Stimulated activated CD4-positive, alpha-beta T cell treated with anti-CD3 and anti-CD28 coated beads, Interleukin-2, amount 100 ng/mL, for 4 hours (primary cell): ENCODE results near the gene TSC22D1.
"Not testable (repeated sequence)": the region's sequence is repeated elsewhere in the genome, so short reads cannot be mapped to it uniquely, and the experiment has no call there.

Experiments used
- DNase-seq: peaks from one replicate; pipeline ENCODE4 v3.0.0-alpha.2; 2020; ENCODE audit warnings: low read depth

The TSC22D1 gene

DNA sequence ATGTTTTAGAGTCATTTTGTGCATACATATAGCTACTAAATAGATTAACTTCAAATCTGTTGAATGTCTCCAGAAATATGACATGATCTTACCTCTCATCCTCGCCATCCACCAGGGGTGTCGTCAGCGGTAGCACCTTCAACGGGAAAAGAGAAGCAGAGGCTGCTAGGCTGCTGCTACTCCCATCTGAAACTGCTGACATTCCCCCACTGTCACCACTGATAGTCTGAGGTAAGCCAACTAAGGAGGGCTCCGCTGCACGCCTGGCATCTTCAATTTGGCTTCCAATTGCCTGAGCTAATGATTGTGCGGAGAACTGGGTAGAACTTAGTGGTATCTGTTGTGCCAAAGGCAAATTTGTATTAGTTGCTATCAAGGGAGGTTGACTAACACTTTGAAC is 3.1 kb downstream of the TSC22D1 start:
- DNase-seq, result no peak

GRCh38 chr13:44566601-44567000 is 9.5 kb downstream of the TSC22D1 start:
- DNase-seq, result no peak

GRCh38 chr13:44565881-44566280 is 10.2 kb downstream of the TSC22D1 start:
- DNase-seq, result no peak

DNA sequence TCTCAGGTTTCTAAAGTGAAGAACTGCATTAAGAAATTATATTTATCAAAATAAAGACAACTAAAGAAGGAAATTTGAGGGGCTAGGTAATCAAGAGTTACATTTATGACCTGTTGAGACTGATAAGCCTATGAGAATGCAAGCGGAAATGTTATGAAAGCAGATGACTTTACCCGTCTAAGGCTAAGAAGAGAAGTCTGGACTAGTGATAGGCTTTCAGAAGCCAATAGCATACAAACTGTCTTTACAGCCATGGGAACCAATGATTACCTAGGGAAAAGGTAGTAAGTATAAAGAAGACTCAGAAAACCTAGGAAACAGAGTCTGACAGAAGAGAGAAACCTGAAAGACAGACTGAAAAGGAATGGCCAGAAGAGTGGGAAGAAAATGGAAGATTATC is 11.2 kb downstream of the TSC22D1 start:
- DNase-seq, result no peak

DNA sequence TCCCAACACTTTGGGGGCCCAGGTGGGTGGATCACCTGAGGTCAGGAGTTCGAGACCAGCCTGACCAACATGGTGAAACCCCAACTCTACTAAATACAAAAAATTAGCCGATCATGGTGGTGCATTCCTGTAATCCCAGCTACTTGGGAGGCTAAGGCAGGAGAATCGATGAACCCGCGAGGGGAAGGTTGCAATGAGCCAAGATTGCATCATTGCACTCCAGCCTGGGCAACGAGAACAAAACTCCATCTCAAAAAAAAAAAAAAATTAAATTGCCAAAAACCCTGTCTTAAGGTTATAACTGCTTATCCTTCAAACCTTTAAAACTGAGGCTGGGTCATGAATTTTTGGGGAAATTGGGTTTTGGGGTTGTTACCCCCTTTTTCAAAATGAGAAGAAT is 13.3 kb downstream of the TSC22D1 start:
- DNase-seq, result not testable (repeated sequence)

DNA sequence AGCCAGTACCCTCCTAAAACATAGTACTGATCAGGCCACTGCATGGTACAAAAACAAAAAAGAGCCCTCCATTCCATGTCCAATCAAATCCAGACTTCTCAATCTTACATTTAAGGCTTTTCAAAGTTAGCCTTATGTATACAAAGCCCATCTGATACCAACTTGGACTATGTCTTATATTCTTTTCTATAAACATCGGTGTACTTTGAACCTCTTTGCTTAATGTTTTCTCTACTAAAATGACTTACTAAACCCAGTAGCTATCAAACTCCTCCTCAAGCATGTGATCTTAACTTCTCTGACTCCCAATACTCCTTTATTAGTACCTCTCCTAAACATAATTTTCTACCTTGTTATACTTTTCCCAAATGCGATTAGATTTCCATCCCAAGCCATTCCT is 14.8 kb downstream of the TSC22D1 start:
- DNase-seq, result no peak

GRCh38 chr13:44557986-44558385 is 18.1 kb downstream of the TSC22D1 start:
- DNase-seq, result no peak

GRCh38 chr13:44555207-44555606 is 20.9 kb downstream of the TSC22D1 start:
- DNase-seq, result no peak

DNA sequence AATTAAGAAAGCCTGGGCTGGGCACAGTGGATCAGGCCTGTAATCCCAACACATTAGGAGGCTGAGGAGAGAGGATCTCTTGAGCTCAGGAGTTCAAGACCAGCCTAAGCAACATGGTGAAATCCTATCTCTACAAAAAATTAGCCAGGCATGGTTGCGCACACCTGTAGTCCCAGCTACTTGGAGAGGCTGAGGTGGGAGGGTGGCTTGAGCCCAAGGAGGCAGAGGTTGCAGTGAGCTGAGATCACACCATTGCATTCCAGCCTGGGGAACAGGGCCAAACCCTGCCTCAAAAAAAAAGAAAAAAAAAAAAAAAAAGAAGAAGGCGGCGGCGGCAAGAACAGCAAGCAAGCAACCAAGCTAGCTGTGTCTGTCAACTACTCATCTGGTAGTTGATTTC is 26.7 kb downstream of the TSC22D1 start:
- no peak for DNase-seq

GRCh38 chr13:44546164-44546563 is 30.0 kb downstream of the TSC22D1 start:
- no peak for DNase-seq

DNA sequence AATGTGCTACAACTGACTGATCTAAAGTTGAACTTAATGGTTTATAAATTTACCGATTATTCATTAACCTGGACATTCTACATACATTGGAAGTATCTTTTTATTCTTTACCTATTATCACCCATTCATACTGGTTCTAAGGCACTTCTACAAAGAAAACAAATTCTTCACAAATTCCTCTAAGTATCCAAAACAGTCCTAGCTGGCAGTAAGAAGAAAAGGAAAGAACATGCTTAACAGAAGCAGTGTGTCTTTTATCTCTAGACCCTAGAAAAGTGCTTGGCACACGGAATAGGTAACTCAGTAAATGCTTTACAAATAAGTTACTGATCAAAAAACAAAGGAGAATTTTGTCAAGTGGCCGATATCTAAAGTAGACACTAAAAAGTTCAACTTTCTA is 32.8 kb downstream of the TSC22D1 start:
- no peak for DNase-seq

DNA sequence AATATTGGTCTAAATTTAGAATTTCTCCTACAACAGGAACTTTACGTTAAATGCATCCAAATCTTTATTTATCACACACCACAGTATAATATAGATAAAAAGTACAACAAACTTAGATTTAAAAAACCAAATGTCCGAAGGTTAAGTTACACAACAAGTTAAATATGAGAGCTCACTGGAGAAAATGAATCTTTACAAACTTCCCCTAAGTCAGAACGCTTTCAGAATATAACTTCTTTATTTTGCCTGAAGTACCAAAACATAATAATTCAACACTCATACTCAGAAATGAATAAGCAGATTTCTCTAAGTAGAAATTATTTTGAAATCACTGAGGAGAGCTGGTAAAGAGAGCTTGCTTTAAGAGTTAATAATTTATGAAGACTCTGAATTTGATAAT is 33.8 kb downstream of the TSC22D1 start:
- no peak for DNase-seq

DNA sequence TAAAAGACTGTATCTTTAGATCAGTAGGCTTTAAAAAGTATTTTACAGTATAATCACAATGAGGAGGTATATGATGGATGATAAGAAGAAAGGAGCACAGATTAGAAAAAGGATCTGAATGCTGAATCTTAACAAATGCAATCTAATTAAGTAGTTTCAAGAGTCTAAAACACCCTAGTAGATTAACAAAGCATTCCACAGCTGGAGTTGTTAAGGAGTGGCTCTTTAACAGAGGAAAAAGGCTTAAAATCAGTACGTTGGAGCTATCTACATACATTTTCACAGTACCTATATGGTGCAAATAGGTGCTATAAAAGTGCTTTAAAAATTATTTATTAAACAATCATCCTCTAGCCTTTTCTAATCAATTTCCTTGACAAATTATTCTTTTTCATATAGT is 34.5 kb downstream of the TSC22D1 start:
- no peak for DNase-seq

GRCh38 chr13:44540761-44541434 is 35.2 kb downstream of the TSC22D1 start:
- no peak for DNase-seq

DNA sequence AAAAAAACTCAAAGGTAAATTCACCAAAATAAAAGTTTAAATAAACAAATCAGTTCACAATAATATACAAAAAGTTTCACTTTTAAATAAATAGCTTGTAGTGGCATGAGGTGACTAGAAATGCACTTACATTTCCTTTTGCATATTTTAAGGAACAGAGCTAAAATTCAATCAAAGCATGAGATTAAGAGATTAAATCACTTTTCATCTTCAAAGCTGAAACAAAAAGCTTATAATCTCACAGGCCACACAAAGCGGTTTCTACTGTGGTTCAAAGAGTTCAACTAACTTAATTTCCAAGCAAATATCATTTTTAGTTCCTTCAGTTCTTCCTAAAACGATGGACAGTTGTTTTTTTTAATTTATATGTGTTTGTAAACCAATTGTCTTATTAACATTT is 38.9 kb downstream of the TSC22D1 start:
- no peak for DNase-seq

DNA sequence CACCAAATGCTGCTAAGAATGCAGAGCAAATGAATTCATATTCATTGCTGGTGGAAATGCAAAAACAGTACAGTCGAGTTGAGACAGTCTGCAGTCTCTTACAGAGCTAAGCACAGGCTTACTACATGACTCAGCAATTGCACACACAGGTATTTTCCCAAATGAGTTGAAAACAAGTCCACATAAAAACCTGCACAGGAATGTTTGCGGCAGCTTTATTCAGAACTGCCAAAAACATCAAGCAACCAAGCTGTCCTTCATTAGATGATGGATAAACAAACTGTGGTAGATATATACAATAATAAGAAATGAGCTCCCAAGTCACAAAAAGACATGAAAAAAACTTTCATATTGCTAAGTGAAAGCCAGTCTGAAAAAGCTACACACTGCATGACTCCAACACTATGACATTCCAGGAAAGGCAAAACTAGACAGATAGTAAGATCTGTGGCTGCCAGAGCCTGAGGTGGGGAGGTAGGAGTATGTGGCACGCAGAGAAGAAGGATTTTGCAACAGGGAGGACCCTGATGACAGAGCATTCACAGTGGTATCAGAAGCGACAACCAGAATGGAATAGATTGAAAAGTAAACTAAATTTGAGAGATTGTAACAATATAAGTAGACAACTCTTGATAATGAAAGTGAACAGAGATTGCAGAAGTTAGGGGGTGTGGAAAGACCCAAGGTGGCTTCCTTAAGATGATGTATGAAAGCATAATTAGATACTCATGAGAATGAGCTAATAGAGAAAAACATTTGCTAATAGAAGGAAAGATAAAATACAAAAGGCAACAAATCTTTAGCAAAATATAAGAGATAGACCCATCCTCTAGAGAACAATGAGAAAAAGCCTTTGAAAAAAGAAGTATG is 52.7 kb downstream of the TSC22D1 start:
- DNase-seq, result no peak

- no peak for DNase-seq
Measured at GRCh38 chr13:44519642-44520041, 56.5 kb downstream of the TSC22D1 start.

DNA sequence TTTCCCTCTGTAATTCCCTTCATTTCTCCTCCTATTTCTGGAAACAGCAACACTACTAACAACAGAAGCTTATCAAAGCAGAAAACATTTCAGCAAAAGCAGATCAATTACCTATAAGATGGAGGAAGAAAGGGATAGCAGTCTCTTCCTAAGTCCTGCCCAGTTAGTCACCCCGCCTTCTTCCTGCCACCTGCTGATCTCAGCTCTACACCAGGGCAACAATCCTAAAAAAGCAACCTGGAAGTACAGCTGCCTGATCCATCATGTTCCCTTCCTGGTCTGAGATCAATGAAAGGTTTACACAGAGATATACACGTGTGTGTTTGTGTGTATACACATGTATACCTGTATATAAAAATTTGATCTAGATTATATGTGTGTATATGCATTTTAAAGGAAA is 59.4 kb downstream of the TSC22D1 start:
- DNase-seq, result no peak

DNA sequence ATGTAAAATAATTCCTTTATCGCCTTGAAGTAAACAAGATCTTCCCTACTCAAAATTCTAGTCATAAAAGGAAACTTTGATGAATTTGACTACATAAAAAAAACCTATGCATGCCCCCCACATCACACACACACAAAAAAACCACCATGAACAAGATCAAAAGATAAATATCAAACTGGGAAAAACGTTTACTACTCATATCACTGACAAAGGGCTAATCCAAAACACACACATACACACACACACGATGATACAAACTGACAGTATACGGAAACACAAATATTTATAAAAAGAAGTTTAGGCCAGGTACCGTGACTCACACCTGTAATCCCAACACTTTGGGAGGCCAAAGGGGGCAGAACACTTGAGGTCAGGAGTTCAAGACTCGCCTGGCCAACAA is 61.9 kb downstream of the TSC22D1 start:
- DNase-seq, result no peak

DNA sequence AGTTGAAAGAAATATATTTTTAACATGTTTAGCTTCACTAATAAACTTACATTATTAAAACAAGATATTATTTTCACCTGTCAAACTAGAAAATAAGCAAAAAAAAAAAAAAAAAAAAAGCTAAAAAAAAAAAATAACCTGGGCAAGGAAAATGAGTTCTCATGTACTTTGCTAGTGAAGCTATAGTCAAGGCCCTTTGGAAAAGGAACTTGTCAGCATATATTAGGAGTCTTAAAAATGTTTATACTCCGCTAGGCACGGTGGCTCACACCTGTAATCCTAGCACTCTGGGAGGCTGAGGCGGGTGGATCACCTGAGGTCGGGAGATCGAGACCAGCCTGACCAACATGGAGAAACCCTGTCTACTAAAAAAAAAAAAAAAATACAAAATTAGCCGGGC is 66.3 kb downstream of the TSC22D1 start:
- DNase-seq, result not testable (repeated sequence)

GRCh38 chr13:44508562-44509077 is 67.5 kb downstream of the TSC22D1 start:
- DNase-seq, result no peak

- DNase-seq, result no peak
Measured at GRCh38 chr13:44507639-44508038, 68.5 kb downstream of the TSC22D1 start.

DNA sequence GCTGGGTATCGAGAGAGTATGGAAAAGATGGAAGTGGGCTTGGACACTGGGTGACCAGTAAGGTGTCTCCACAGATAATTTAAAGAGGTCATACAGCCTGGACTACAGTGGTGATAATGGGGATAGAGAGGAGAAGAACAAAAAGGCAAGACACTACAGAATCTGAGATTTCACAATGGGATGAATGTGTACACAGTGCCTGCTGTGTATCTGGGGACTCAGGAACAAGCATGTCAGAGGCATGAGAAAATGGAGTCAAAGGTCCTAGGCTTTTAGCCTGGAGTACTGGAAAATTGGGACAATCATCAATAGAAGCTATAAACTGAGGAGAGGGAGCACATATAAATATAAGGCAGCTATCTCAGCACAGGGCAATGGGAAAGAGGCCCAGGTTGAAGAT is 69.4 kb downstream of the TSC22D1 start:
- no peak for DNase-seq
